ENCODE results near the gene MRGPRE. TPM values are rescaled to one million over a fixed set of nuclear protein-coding genes. Genes with fewer than 3 reads are reported as not detected.

MRGPRE gene
- total RNA-seq, 1 experiment from 2014 or later: not detected

DNA sequence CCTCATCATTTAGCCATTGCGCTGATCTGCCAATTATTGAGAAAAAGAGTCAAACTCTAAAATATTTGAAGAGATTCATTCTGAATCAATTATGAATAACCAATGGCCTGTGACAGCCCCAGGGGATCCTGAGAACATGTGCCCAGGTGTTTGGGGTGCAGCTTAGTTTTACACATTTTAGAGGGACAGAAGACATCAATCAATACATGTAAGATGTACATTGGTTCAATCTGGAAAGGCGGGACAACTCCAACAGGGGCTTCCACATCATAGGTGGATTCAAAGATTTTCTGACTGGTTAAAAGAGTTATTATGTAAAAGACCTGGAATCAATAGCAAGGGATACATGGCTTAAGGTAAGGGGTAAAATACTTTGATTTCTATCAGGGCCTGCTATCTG lies 4.9 kb upstream of the MRGPRE start:
- Mint-ChIP-seq H3K27ac (no peak overlapping the region), H3K27me3 (ENCODE audit: low read depth) (peaks cover 11% of the 10 kb centered on the region), H3K4me3 (no peak overlapping the region), H3K36me3 (peaks cover 6% of the 10 kb centered on the region), H3K4me1 (peaks cover 38% of the 10 kb centered on the region), H3K9me3 (peaks cover 16% of the 10 kb centered on the region)
- POLR2A ChIA-PET: no interaction called here
- CTCF ChIA-PET: no interaction called here
- DNase-seq (ENCODE audit: low spot score) (no peak), ATAC-seq (no peak)
- TF ChIP-seq, protein P1, sequence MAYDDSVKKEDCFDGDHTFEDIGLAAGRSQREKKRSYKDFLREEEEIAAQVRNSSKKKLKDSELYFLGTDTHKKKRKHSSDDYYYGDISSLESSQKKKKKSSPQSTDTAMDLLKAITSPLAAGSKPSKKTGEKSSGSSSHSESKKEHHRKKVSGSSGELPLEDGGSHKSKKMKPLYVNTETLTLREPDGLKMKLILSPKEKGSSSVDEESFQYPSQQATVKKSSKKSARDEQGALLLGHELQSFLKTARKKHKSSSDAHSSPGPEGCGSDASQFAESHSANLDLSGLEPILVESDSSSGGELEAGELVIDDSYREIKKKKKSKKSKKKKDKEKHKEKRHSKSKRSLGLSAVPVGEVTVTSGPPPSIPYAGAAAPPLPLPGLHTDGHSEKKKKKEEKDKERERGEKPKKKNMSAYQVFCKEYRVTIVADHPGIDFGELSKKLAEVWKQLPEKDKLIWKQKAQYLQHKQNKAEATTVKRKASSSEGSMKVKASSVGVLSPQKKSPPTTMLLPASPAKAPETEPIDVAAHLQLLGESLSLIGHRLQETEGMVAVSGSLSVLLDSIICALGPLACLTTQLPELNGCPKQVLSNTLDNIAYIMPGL (CRISPR knock-in tag; IDR thresholded peaks at IDR 0.05): no peak
- TF ChIP-seq NFATC4 (CRISPR knock-in tag; IDR thresholded peaks at IDR 0.05) (no peak), NR2C2 (CRISPR knock-in tag; IDR thresholded peaks at IDR 0.05) (no peak), ETV6 (CRISPR knock-in tag; IDR thresholded peaks at IDR 0.05) (no peak), CREM (CRISPR knock-in tag; IDR thresholded peaks at IDR 0.05) (no peak)
- TF ChIP-seq, protein P2, sequence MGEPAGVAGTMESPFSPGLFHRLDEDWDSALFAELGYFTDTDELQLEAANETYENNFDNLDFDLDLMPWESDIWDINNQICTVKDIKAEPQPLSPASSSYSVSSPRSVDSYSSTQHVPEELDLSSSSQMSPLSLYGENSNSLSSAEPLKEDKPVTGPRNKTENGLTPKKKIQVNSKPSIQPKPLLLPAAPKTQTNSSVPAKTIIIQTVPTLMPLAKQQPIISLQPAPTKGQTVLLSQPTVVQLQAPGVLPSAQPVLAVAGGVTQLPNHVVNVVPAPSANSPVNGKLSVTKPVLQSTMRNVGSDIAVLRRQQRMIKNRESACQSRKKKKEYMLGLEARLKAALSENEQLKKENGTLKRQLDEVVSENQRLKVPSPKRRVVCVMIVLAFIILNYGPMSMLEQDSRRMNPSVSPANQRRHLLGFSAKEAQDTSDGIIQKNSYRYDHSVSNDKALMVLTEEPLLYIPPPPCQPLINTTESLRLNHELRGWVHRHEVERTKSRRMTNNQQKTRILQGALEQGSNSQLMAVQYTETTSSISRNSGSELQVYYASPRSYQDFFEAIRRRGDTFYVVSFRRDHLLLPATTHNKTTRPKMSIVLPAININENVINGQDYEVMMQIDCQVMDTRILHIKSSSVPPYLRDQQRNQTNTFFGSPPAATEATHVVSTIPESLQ (CRISPR knock-in tag; IDR thresholded peaks at IDR 0.05): no peak
- TF ChIP-seq, protein P3, sequence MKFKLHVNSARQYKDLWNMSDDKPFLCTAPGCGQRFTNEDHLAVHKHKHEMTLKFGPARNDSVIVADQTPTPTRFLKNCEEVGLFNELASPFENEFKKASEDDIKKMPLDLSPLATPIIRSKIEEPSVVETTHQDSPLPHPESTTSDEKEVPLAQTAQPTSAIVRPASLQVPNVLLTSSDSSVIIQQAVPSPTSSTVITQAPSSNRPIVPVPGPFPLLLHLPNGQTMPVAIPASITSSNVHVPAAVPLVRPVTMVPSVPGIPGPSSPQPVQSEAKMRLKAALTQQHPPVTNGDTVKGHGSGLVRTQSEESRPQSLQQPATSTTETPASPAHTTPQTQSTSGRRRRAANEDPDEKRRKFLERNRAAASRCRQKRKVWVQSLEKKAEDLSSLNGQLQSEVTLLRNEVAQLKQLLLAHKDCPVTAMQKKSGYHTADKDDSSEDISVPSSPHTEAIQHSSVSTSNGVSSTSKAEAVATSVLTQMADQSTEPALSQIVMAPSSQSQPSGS (CRISPR knock-in tag; IDR thresholded peaks at IDR 0.05; ENCODE audit: borderline replicate concordance, low read depth): no peak
- TF ChIP-seq, protein P4, sequence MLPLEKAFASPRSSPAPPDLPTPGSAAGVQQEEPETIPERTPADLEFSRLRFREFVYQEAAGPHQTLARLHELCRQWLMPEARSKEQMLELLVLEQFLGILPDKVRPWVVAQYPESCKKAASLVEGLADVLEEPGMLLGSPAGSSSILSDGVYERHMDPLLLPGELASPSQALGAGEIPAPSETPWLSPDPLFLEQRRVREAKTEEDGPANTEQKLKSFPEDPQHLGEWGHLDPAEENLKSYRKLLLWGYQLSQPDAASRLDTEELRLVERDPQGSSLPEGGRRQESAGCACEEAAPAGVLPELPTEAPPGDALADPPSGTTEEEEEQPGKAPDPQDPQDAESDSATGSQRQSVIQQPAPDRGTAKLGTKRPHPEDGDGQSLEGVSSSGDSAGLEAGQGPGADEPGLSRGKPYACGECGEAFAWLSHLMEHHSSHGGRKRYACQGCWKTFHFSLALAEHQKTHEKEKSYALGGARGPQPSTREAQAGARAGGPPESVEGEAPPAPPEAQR (CRISPR knock-in tag; IDR thresholded peaks at IDR 0.05): no peak

DNA sequence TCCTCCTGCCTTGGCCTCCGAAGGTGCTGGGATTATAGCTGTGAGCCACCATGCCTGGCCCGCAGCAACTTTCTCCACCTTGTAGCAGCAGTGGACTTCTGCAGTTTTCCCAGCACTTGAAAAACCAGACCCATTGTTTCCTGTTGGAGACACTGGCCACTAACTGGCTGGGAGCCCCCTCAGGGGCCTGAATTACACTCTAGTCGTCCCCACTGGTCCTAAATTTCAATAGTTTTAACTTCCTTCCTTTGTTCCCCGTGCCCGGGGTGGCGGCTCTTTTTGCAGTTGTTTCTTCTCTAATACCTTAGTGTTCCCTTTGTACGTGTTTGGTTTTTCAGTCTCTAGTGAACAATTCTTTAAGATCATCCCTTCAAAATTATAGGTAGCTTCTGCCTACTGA lies 2.6 kb upstream of the MRGPRE start:
- ATAC-seq: no peak
- H3K27ac Mint-ChIP-seq: no peak overlapping the region
- H3K27me3 Mint-ChIP-seq (ENCODE audit: low read depth): peaks cover 11% of the 10 kb centered on the region
- ChIA-PET CTCF (interaction anchor here (1.4 kb wide), 1 partner anchor 11 kb away, joined by 3 read pairs; no protein-coding TSS in a partner anchor), POLR2A (no interaction called here)
- DNase-seq (ENCODE audit: low spot score): no peak
- H3K4me1 Mint-ChIP-seq: peaks cover 20% of the 10 kb centered on the region
- no peaks in the 10 kb centered on the region for H3K36me3 Mint-ChIP-seq
- no peak overlapping the region for H3K4me3 Mint-ChIP-seq
- no peaks in the 10 kb centered on the region for H3K9me3 Mint-ChIP-seq
- TF ChIP-seq, protein P3 (CRISPR knock-in tag; IDR thresholded peaks at IDR 0.05; ENCODE audit: borderline replicate concordance, low read depth): no peak
- TF ChIP-seq, protein P2 (CRISPR knock-in tag; IDR thresholded peaks at IDR 0.05): no peak
- TF ChIP-seq FOXK1 (CRISPR knock-in tag; IDR thresholded peaks at IDR 0.05) (no peak), NR3C1 (CRISPR knock-in tag; conservative IDR thresholded peaks at IDR 0.05; ENCODE audit: low read depth) (no peak), JAZF1 (CRISPR knock-in tag; IDR thresholded peaks at IDR 0.05) (no peak), ZNF138 (CRISPR knock-in tag; conservative IDR thresholded peaks at IDR 0.05) (no peak), IRF2 (CRISPR knock-in tag; IDR thresholded peaks at IDR 0.05; ENCODE audit: borderline replicate concordance, low read depth) (no peak)
- TF ChIP-seq, protein P5, sequence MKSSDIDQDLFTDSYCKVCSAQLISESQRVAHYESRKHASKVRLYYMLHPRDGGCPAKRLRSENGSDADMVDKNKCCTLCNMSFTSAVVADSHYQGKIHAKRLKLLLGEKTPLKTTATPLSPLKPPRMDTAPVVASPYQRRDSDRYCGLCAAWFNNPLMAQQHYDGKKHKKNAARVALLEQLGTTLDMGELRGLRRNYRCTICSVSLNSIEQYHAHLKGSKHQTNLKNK (CRISPR knock-in tag; IDR thresholded peaks at IDR 0.05): no peak
- TF ChIP-seq, protein P6, sequence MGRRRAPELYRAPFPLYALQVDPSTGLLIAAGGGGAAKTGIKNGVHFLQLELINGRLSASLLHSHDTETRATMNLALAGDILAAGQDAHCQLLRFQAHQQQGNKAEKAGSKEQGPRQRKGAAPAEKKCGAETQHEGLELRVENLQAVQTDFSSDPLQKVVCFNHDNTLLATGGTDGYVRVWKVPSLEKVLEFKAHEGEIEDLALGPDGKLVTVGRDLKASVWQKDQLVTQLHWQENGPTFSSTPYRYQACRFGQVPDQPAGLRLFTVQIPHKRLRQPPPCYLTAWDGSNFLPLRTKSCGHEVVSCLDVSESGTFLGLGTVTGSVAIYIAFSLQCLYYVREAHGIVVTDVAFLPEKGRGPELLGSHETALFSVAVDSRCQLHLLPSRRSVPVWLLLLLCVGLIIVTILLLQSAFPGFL (CRISPR knock-in tag; IDR thresholded peaks at IDR 0.05; ENCODE audit: borderline replicate concordance): no peak
- TF ChIP-seq, protein P7, sequence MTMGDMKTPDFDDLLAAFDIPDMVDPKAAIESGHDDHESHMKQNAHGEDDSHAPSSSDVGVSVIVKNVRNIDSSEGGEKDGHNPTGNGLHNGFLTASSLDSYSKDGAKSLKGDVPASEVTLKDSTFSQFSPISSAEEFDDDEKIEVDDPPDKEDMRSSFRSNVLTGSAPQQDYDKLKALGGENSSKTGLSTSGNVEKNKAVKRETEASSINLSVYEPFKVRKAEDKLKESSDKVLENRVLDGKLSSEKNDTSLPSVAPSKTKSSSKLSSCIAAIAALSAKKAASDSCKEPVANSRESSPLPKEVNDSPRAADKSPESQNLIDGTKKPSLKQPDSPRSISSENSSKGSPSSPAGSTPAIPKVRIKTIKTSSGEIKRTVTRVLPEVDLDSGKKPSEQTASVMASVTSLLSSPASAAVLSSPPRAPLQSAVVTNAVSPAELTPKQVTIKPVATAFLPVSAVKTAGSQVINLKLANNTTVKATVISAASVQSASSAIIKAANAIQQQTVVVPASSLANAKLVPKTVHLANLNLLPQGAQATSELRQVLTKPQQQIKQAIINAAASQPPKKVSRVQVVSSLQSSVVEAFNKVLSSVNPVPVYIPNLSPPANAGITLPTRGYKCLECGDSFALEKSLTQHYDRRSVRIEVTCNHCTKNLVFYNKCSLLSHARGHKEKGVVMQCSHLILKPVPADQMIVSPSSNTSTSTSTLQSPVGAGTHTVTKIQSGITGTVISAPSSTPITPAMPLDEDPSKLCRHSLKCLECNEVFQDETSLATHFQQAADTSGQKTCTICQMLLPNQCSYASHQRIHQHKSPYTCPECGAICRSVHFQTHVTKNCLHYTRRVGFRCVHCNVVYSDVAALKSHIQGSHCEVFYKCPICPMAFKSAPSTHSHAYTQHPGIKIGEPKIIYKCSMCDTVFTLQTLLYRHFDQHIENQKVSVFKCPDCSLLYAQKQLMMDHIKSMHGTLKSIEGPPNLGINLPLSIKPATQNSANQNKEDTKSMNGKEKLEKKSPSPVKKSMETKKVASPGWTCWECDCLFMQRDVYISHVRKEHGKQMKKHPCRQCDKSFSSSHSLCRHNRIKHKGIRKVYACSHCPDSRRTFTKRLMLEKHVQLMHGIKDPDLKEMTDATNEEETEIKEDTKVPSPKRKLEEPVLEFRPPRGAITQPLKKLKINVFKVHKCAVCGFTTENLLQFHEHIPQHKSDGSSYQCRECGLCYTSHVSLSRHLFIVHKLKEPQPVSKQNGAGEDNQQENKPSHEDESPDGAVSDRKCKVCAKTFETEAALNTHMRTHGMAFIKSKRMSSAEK (CRISPR knock-in tag; IDR thresholded peaks at IDR 0.05; ENCODE audit: borderline replicate concordance): no peak
- TF ChIP-seq, protein P8, sequence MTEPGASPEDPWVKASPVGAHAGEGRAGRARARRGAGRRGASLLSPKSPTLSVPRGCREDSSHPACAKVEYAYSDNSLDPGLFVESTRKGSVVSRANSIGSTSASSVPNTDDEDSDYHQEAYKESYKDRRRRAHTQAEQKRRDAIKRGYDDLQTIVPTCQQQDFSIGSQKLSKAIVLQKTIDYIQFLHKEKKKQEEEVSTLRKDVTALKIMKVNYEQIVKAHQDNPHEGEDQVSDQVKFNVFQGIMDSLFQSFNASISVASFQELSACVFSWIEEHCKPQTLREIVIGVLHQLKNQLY (CRISPR knock-in tag; IDR thresholded peaks at IDR 0.05): no peak

Measured in WTC11 (cell line).